HK-2 (cell line): ENCODE measurements around the gene SNED1.

Experiments
- DNase-seq: peaks from one replicate; pipeline ENCODE4 v3.0.0-alpha.2; 2018; ENCODE audit not compliant: unreplicated experiment

SNED1 gene

GRCh38 chr2:241006412-241006811 lies 8.0 kb downstream of the SNED1 start:
- DNase-seq: no peak

- DNase-seq: no peak
These were observed 8.7 kb downstream of the SNED1 start for GRCh38 chr2:241007111-241007510.

- no peak for DNase-seq
These were observed 9.7 kb downstream of the SNED1 start for GRCh38 chr2:241007880-241008710.

GRCh38 chr2:241008711-241009121 lies 10.3 kb downstream of the SNED1 start:
- no peak for DNase-seq

- no peak for DNase-seq
These were observed 10.8 kb downstream of the SNED1 start for GRCh38 chr2:241009191-241009590.

- no peak for DNase-seq
These were observed 11.4 kb downstream of the SNED1 start for GRCh38 chr2:241009601-241010530.

GRCh38 chr2:241010531-241011295 lies 12.3 kb downstream of the SNED1 start:
- DNase-seq: no peak

- DNase-seq: no peak
These were observed 12.8 kb downstream of the SNED1 start for GRCh38 chr2:241011296-241011600.

- DNase-seq: no peak
These were observed 13.5 kb downstream of the SNED1 start for GRCh38 chr2:241011751-241012510.

- DNase-seq: no peak
These were observed 15.8 kb downstream of the SNED1 start for GRCh38 chr2:241014224-241014623.

GRCh38 chr2:241014764-241015163 lies 16.3 kb downstream of the SNED1 start:
- DNase-seq: no peak

- no peak for DNase-seq
These were observed 17.0 kb downstream of the SNED1 start for GRCh38 chr2:241015439-241015838.

GRCh38 chr2:241017228-241017940 lies 19.0 kb downstream of the SNED1 start:
- no peak for DNase-seq

- no peak for DNase-seq
These were observed 19.9 kb downstream of the SNED1 start for GRCh38 chr2:241018051-241018891.

GRCh38 chr2:241019441-241020139 lies 21.2 kb downstream of the SNED1 start:
- no peak for DNase-seq

- no peak for DNase-seq
These were observed 21.8 kb downstream of the SNED1 start for GRCh38 chr2:241020201-241020600.

GRCh38 chr2:241020629-241021190 lies 22.3 kb downstream of the SNED1 start:
- no peak for DNase-seq

GRCh38 chr2:241025639-241026038 lies 27.2 kb downstream of the SNED1 start:
- no peak for DNase-seq
